ENCODE results near the gene MFRP.

MFRP gene

GRCh38 chr11:119295178-119295577, 51.3 kb downstream of the MFRP start:
- no peak for DNase-seq (ENCODE audit: low read depth, low spot score)

GRCh38 chr11:119293461-119293860, 53.0 kb downstream of the MFRP start:
- DNase-seq (ENCODE audit: low read depth, low spot score): no peak

DNA sequence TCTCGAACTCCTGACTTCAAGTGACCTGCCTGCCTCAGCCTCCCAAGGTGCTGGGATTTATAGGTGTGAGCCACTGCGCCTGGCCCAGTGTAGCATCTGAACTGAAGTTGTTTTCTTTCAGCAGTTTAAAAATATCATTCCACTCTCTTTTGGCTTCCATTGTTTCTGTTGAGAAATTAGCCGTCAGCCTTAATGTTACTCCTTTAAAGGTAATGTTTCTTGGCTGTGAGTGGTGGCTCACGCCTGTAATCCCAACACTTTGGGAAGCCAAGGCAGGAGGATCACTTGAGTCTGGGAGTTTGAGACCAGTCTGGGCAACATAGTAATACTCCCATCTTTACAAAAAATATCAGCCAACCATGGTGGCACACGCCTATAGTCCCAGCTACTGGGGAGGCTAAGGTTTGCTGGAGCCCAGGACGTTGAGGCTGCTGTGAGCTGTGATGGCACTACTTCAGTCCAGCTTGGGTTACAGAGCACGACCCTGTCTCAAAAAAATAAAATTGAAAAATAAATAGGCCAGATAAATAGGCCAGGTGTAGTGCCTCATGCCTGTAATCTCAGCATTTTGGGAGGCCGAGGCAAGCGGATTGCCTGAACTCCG, 55.5 kb downstream of the MFRP start:
- DNase-seq (ENCODE audit: low read depth, low spot score): no peak
